SK-N-SH (cell line): ENCODE data around the gene STC2. TPM values are rescaled to one million over a fixed set of nuclear protein-coding genes. Genes with fewer than 3 reads are reported as not detected.

Experiments
- CTCF ChIA-PET: fragments of 300-600, 350-600 bp; formaldehyde crosslinking; extraction: SDS; loops from one replicate; lab custom pipeline; 2021; lab: Yijun Ruan, JAX
- POLR2A ChIA-PET: fragments of 350-600 bp; sonication (Branson Sonifier 250); formaldehyde crosslinking; extraction: SDS; loops from one replicate; lab custom pipeline; 2020; ENCODE audit warnings: antibody characterized with exemption, inconsistent platforms; lab: Yijun Ruan, JAX
- DNase-seq: peaks from one replicate; pipeline ENCODE4 v3.0.0; 2012
- H2AFZ ChIP-seq: fragments of 200-600 bp; sonication (generic); 2 replicates; pipeline ENCODE4 v1.8.1; 2016; ENCODE audit warnings: antibody characterized with exemption, mild to moderate bottlenecking, low read depth
- H3F3A ChIP-seq: fragments of 200-600 bp; sonication (generic); replicated peaks from 2 replicates; pipeline ENCODE3; 2016; ENCODE audit warnings: antibody characterized with exemption, mild to moderate bottlenecking; ENCODE audit not compliant: insufficient read depth
- H3K27ac ChIP-seq, 2 experiments: fragments of 200-500 bp in 1 of 2; fragments of 200-600 bp in 1 of 2; sonication (Bioruptor generic) in 1 of 2; sonication (generic), shearing (Covaris generic) in 1 of 2; 2 replicates each; pipeline versions ENCODE4 v1.5.1 to v1.6.1; 2014 to 2016; ENCODE audit warnings: low read depth in 2 of 2, inconsistent platforms in 1 of 2, low read length in 1 of 2, mild to moderate bottlenecking in 1 of 2, mixed read lengths in 1 of 2
- H3K27me3 ChIP-seq: fragments of 200-600 bp; sonication (generic), shearing (Covaris generic); 2 replicates; pipeline ENCODE4 v1.6.1; 2016; ENCODE audit warnings: mixed run types; ENCODE audit not compliant: insufficient read depth
- H3K36me3 ChIP-seq, 2 experiments: fragments of 200-500 bp in 1 of 2; fragments of 200-600 bp in 1 of 2; sonication (Bioruptor generic) in 1 of 2; sonication (generic) in 1 of 2; replicated peaks in 1 of 2; 2 replicates each; pipeline versions ENCODE3 to v1.5.1; 2014 to 2016; ENCODE audit warnings: low read length in 1 of 2, mild to moderate bottlenecking in 1 of 2; ENCODE audit not compliant: insufficient read depth in 2 of 2, control insufficient read depth in 1 of 2
- H3K4me1 ChIP-seq, 2 experiments: fragments of 200-500 bp in 1 of 2; fragments of 200-600 bp in 1 of 2; sonication (Bioruptor generic) in 1 of 2; sonication (generic), shearing (Covaris generic) in 1 of 2; 2 replicates each; pipeline versions ENCODE4 v1.5.1 to v1.6.1; 2014 to 2016; ENCODE audit warnings: low read depth in 1 of 2, low read length in 1 of 2, mixed run types in 1 of 2; ENCODE audit not compliant: insufficient read depth in 2 of 2, control insufficient read depth in 1 of 2
- H3K4me2 ChIP-seq: fragments of 200-600 bp; sonication (generic), shearing (Covaris generic); 2 replicates; pipeline ENCODE4 v1.6.1; 2017; ENCODE audit warnings: mixed run types
- H3K4me3 ChIP-seq, 2 experiments: fragments of 200-500 bp in 1 of 2; fragments of 200-600 bp in 1 of 2; sonication (Bioruptor generic) in 1 of 2; sonication (generic), shearing (Covaris generic) in 1 of 2; 2 replicates each; pipeline versions ENCODE4 v1.5.1 to v1.8.1; 2014 to 2016; ENCODE audit warnings: low read depth in 2 of 2, inconsistent platforms in 1 of 2, low read length in 1 of 2, mild to moderate bottlenecking in 1 of 2, mixed read lengths in 1 of 2, moderate library complexity in 1 of 2
- H3K79me2 ChIP-seq: fragments of 200-600 bp; sonication (generic); 2 replicates; pipeline ENCODE4 v1.8.1; 2017; ENCODE audit warnings: mild to moderate bottlenecking; ENCODE audit not compliant: insufficient read depth
- H3K9ac ChIP-seq: fragments of 200-600 bp; sonication (generic); 2 replicates; pipeline ENCODE4 v1.6.1; 2017; ENCODE audit warnings: mixed run types
- H3K9me2 ChIP-seq: fragments of 200-600 bp; sonication (generic); 2 replicates; pipeline ENCODE4 v1.6.1; 2017; ENCODE audit warnings: mixed run types
- H3K9me3 ChIP-seq: fragments of 200-600 bp; sonication (generic); 2 replicates; pipeline ENCODE4 v1.6.1; 2017; ENCODE audit warnings: mixed run types, mild to moderate bottlenecking, moderate library complexity
- H4K20me1 ChIP-seq: fragments of 200-600 bp; sonication (generic); 2 replicates; pipeline ENCODE4 v1.6.1; 2017; ENCODE audit warnings: mild to moderate bottlenecking, mixed run types; ENCODE audit not compliant: insufficient read depth
- CHD2 ChIP-seq: fragments of 150-350 bp; IDR thresholded peaks from 2 replicates; pipeline ENCODE4 v1.6.1; 2018; ENCODE audit warnings: low read length; ENCODE audit not compliant: partially characterized antibody
- CTCF ChIP-seq: fragments of 200-600 bp; sonication (generic); IDR thresholded peaks from 2 replicates; pipeline ENCODE4 v1.6.1; 2017; ENCODE audit warnings: antibody characterized with exemption, mild to moderate bottlenecking, moderate library complexity
- ELF1 ChIP-seq: IDR thresholded peaks from 2 replicates; pipeline ENCODE4 v1.4.0; 2012
- FOXJ3 ChIP-seq: sonication (generic); formaldehyde crosslinking; IDR thresholded peaks from 2 replicates; pipeline ENCODE4 v1.5.1; 2020; ENCODE audit warnings: mild to moderate bottlenecking, missing genetic modification reagents
- GABPA ChIP-seq: IDR thresholded peaks from 2 replicates; pipeline ENCODE4 v1.4.0; 2012; ENCODE audit warnings: low read depth, mild to moderate bottlenecking
- GATA2 ChIP-seq: sonication (generic); formaldehyde crosslinking; IDR thresholded peaks from 2 replicates; pipeline ENCODE4 v1.5.0; 2020; ENCODE audit warnings: mild to moderate bottlenecking, missing genetic modification reagents
- JUND ChIP-seq: IDR thresholded peaks from 2 replicates; pipeline ENCODE4 v1.4.0; 2012
- MAX ChIP-seq: IDR thresholded peaks from 2 replicates; pipeline ENCODE4 v1.4.0; 2012; ENCODE audit warnings: low read depth
- MEF2A ChIP-seq: IDR thresholded peaks from 2 replicates; pipeline ENCODE4 v1.4.0; 2012; ENCODE audit warnings: low read depth, borderline replicate concordance
- NRF1 ChIP-seq: IDR thresholded peaks from 2 replicates; pipeline ENCODE4 v1.6.1; 2012; ENCODE audit warnings: low read depth, mild to moderate bottlenecking, low read length
- PBX3 ChIP-seq: IDR thresholded peaks from 2 replicates; pipeline ENCODE4; 2012
- RAD21 ChIP-seq: IDR thresholded peaks from 2 replicates; pipeline ENCODE4 v1.6.1; 2012; ENCODE audit warnings: mild to moderate bottlenecking, low read length
- REST ChIP-seq: IDR thresholded peaks from 2 replicates; pipeline ENCODE4 v1.6.1; 2012; ENCODE audit warnings: mild to moderate bottlenecking, low read depth, low read length, moderate library complexity
- RFX5 ChIP-seq: IDR thresholded peaks from 2 replicates; pipeline ENCODE4 v1.6.1; 2012; ENCODE audit warnings: mild to moderate bottlenecking, improper control_type of control experiment, low read length
- SMC3 ChIP-seq: IDR thresholded peaks from 2 replicates; pipeline ENCODE4 v1.6.1; 2012; ENCODE audit warnings: low read depth, low read length, improper control_type of control experiment
- TAF1 ChIP-seq: IDR thresholded peaks from 2 replicates; pipeline ENCODE4 v1.6.1; 2012; ENCODE audit warnings: low read depth, mild to moderate bottlenecking, low read length, moderate library complexity, borderline replicate concordance
- TCF12 ChIP-seq: IDR thresholded peaks from 2 replicates; pipeline ENCODE4 v1.4.0; 2012
- TEAD4 ChIP-seq: IDR thresholded peaks from 2 replicates; pipeline ENCODE4 v1.4.0; 2012; ENCODE audit warnings: mild to moderate bottlenecking, borderline replicate concordance; ENCODE audit not compliant: insufficient read depth
- USF2 ChIP-seq: fragments of 150-350 bp; IDR thresholded peaks from 2 replicates; pipeline ENCODE4 v1.6.1; 2017; ENCODE audit warnings: antibody characterized with exemption, low read length, low read depth, borderline replicate concordance
- YY1 ChIP-seq: IDR thresholded peaks from 2 replicates; pipeline ENCODE4 v1.4.0; 2012; ENCODE audit warnings: low read depth, mild to moderate bottlenecking
- WGBS: methylation state at CpG from one replicate; pipeline ENCODE4 v1.1.6; 2017; ENCODE audit warnings: low lambda C conversion rate; 5-methylcytosine and 5-hydroxymethylcytosine counted together
- polyA plus RNA-seq, 3 experiments: library from polyadenylated mRNA; depleted of rRNA; stranded (reverse); fragments of >200 nt; gene quantifications; 2 replicates each; pipeline ENCODE4 v1.2.3, GENCODE V29; 2012

STC2 gene
- polyA plus RNA-seq, 1 of the 3 experiments (the other 2 are of a cell fraction), result 5.9 TPM

- H3K36me3 ChIP-seq, result no peaks in the 10 kb centered on the region
- no peak for DNase-seq
- H3K9ac ChIP-seq, result no peak overlapping the region
- H4K20me1 ChIP-seq, result no peaks in the 10 kb centered on the region
- no peaks in the 10 kb centered on the region for H3K9me3 ChIP-seq
- H3K9me2 ChIP-seq, result no peaks in the 10 kb centered on the region
- no peak overlapping the region for H3K27ac ChIP-seq
- H3K27me3 ChIP-seq, result no peaks in the 10 kb centered on the region
- no peaks in the 10 kb centered on the region for H3K79me2 ChIP-seq
- H3F3A ChIP-seq, result no peaks in the 10 kb centered on the region
- H3K4me3 ChIP-seq, result no peak overlapping the region
- peaks cover 0 to 14% of the 10 kb centered on the region in 2 experiments; a peak in 1 of 4 replicates for H3K4me1 ChIP-seq
- ChIA-PET CTCF (interaction anchor here (19.2 kb wide), 1 partner anchor 35 kb away, joined by 503 read pairs; the partner anchor contains the start of gene STC2), POLR2A (interaction anchor here (1.0 kb wide), 2 partner anchors 18 to 30 kb away, joined by 3 read pairs; partner anchors contain the start of gene STC2)
- 71% methylated on average over 7 of the region's 8 CpGs for WGBS
- no peak overlapping the region for H2AFZ ChIP-seq
- no peak for TF ChIP-seq RAD21
- no peak for TF ChIP-seq NRF1
- TF ChIP-seq TEAD4, result no peak
- no peak for TF ChIP-seq PBX3
- no peak for TF ChIP-seq TAF1
- no peak for TF ChIP-seq MEF2A
- no peak for TF ChIP-seq CTCF
- TF ChIP-seq CHD2, result no peak
- no peak for TF ChIP-seq GATA2
- TF ChIP-seq RFX5, result no peak
- TF ChIP-seq JUND, result no peak
- no peak for TF ChIP-seq TCF12
- TF ChIP-seq ELF1, result no peak
- no peak for TF ChIP-seq USF2
- TF ChIP-seq MAX, result no peak
- TF ChIP-seq FOXJ3 (CRISPR knock-in tag), result no peak
- no peak for TF ChIP-seq YY1
- no peak for TF ChIP-seq REST
- TF ChIP-seq SMC3, result no peak
- no peak for TF ChIP-seq GABPA
- no peak overlapping the region for H3K4me2 ChIP-seq
These were observed 30.4 kb downstream of the STC2 start for GRCh38 chr5:173297813-173298212.
